ENCODE measurements around the gene YY1. TPM values are rescaled to one million over a fixed set of nuclear protein-coding genes. Genes with fewer than 3 reads are reported as not detected.
A peak's percentile ranks its signal among the peaks of the same experiment; 100 is the strongest.

YY1 gene
- total and polyA plus RNA-seq, 9 of the 15 experiments (the other 6 are each of a cell fraction or from before 2014, with no cell fraction given): 20.8 to 74.2 (median 46.7) TPM

DNA sequence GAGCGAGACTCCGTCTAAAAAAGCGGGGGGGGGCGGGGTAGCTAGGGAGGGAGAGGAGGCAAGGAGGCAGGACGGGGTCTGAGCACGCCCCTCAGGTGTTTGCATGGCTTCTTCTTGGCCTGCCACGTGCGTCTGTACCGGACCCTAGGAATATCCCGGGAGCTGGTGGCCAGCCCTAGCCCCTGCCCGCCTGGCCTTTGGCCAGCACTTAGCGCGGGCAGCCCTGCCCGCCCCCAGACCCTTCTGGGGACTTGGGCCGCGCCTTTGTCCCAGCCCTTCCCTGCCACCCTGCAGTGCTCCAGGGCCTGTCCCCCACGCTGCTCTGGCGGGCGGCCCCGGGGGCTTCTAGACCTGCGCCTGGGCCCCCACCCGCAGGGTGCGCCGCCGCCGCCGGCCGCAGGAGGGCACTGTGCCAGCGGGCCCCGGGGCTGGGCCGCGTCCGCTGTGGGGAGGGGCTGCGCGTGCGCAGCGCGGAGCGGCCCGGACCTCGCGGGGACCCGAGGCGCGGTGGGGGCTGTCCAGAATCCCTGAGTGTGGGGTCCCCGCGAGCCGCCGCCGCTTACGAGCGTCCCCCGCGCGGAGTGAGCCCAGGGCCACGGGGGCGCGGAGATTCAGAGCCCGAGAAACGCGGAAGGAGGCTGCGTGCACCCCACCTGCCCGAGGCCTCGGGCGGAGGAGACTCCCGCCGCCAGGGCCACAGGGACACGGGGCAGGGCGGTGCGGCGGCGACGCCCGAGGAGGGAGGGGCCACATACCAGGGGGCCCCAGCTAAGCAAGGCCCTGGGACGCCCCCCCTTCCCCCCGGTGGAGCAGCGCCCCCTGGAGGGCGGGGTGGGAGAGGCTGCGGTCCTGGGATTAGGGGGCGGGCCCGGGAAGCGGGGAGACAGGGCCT, 46.3 kb downstream of the YY1 start (continued):
- TF ChIP-seq SRSF7 (optimal IDR thresholded peaks at IDR 0.05; ENCODE audit: low read depth, low read length) (no peak), MAZ (CRISPR knock-in tag; conservative IDR thresholded peaks at IDR 0.05 in 1 of 2, IDR thresholded peaks at IDR 0.05 in 1 of 2) (peak; percentile 90 to 97), SMC3 (conservative IDR thresholded peaks at IDR 0.05; ENCODE audit: insufficient read depth, low read depth, low read length) (peak; percentile 12; the same call in 1 of the 2 replicates), CSDE1 (IDR thresholded peaks at IDR 0.05) (no peak), MAFG (tag; conservative IDR thresholded peaks at IDR 0.05) (no peak), CCNT2 (IDR thresholded peaks at IDR 0.05; ENCODE audit: borderline replicate concordance, extremely low read depth, insufficient read length, low read depth, low read length) (peak; percentile 37), MCM5 (IDR thresholded peaks at IDR 0.05; ENCODE audit: low read depth) (no peak), ZNF740 (CRISPR knock-in tag; IDR thresholded peaks at IDR 0.05) (peak; percentile 98), ZNF740 (tag; IDR thresholded peaks at IDR 0.05) (peak in 1 of 2 experiments; percentile 94; a peak in 2 of 4 replicates), ZNF253 (CRISPR knock-in tag; conservative IDR thresholded peaks at IDR 0.05) (no peak), XRCC5 (IDR thresholded peaks at IDR 0.05; ENCODE audit: low read depth, low read length) (no peak), ZBTB49 (CRISPR knock-in tag; IDR thresholded peaks at IDR 0.05; ENCODE audit: borderline replicate concordance) (no peak), JUND (IDR thresholded peaks at IDR 0.05; ENCODE audit: borderline replicate concordance, low read depth, low read length) (no peak), JUND (tag; IDR thresholded peaks at IDR 0.05; ENCODE audit: borderline replicate concordance, low read depth, low read length) (no peak; the same call in 2 of the 3 replicates), MTA2 (IDR thresholded peaks at IDR 0.05; ENCODE audit: low read depth) (no peak), NCOA6 (IDR thresholded peaks at IDR 0.05) (no peak), GABPB1 (CRISPR knock-in tag; IDR thresholded peaks at IDR 0.05) (peak; percentile 53; the same call in 1 of the 2 replicates), ATF1 (CRISPR knock-in tag; IDR thresholded peaks at IDR 0.05) (no peak), ATF1 (tag; IDR thresholded peaks at IDR 0.05) (peak; percentile 44; the same call in 1 of the 2 replicates), MTA3 (IDR thresholded peaks at IDR 0.05; ENCODE audit: borderline replicate concordance) (peak; percentile 78; the same call in 1 of the 2 replicates), POLR2AphosphoS2 (IDR thresholded peaks at IDR 0.05; ENCODE audit: low read length) (no peak)
- TF ChIP-seq, protein P1, sequence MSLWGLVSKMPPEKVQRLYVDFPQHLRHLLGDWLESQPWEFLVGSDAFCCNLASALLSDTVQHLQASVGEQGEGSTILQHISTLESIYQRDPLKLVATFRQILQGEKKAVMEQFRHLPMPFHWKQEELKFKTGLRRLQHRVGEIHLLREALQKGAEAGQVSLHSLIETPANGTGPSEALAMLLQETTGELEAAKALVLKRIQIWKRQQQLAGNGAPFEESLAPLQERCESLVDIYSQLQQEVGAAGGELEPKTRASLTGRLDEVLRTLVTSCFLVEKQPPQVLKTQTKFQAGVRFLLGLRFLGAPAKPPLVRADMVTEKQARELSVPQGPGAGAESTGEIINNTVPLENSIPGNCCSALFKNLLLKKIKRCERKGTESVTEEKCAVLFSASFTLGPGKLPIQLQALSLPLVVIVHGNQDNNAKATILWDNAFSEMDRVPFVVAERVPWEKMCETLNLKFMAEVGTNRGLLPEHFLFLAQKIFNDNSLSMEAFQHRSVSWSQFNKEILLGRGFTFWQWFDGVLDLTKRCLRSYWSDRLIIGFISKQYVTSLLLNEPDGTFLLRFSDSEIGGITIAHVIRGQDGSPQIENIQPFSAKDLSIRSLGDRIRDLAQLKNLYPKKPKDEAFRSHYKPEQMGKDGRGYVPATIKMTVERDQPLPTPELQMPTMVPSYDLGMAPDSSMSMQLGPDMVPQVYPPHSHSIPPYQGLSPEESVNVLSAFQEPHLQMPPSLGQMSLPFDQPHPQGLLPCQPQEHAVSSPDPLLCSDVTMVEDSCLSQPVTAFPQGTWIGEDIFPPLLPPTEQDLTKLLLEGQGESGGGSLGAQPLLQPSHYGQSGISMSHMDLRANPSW (CRISPR knock-in tag; IDR thresholded peaks at IDR 0.05): no peak
